OCI-LY1 (cell line): Measurements from ENCODE around the gene PBX1.

Experiments
- H2AFZ ChIP-seq: fragments of 200-600 bp; sonication (generic), shearing (Covaris generic); 2 replicates; pipeline ENCODE4 v1.6.0; 2014; ENCODE audit warnings: antibody characterized with exemption, mild to moderate bottlenecking, low read length
- H3F3A ChIP-seq: fragments of 200-600 bp; sonication (generic), shearing (Covaris generic); 2 replicates; pipeline ENCODE4 v1.6.0; 2014; ENCODE audit warnings: mild to moderate bottlenecking, antibody characterized with exemption, low read length, moderate library complexity; ENCODE audit not compliant: insufficient read depth
- H3K27ac ChIP-seq: fragments of 200-600 bp; sonication (generic); 2 replicates; pipeline ENCODE4 v1.5.1; 2014; ENCODE audit warnings: low read length, mixed run types, mild to moderate bottlenecking, low read depth; ENCODE audit not compliant: poor library complexity, severe bottlenecking
- H3K27me3 ChIP-seq: fragments of 200-600 bp; sonication (generic); 2 replicates; pipeline ENCODE4 v1.6.0; 2014; ENCODE audit warnings: antibody characterized with exemption, mild to moderate bottlenecking, low read length, moderate library complexity; ENCODE audit not compliant: insufficient read depth
- H3K36me3 ChIP-seq: fragments of 200-600 bp; sonication (generic); 2 replicates; pipeline ENCODE4 v1.6.1; 2014; ENCODE audit warnings: mild to moderate bottlenecking, antibody characterized with exemption, low read length, moderate library complexity, mixed read lengths; ENCODE audit not compliant: insufficient read depth
- H3K4me1 ChIP-seq: fragments of 200-600 bp; sonication (generic); 2 replicates; pipeline ENCODE4 v1.5.1; 2014; ENCODE audit warnings: mild to moderate bottlenecking, low read length, moderate library complexity; ENCODE audit not compliant: insufficient read depth, severe bottlenecking
- H3K4me2 ChIP-seq: fragments of 200-600 bp; sonication (generic), shearing (Covaris generic); 2 replicates; pipeline ENCODE4 v1.6.1; 2014; ENCODE audit warnings: low read length
- H3K4me3 ChIP-seq: fragments of 200-600 bp; sonication (generic); 2 replicates; pipeline ENCODE4 v1.5.1; 2014; ENCODE audit warnings: low read length, low read depth, mild to moderate bottlenecking, mixed read lengths; ENCODE audit not compliant: poor library complexity, severe bottlenecking
- H3K79me2 ChIP-seq: fragments of 200-600 bp; shearing (Covaris generic); 2 replicates; pipeline ENCODE4 v1.6.1; 2016; ENCODE audit warnings: mixed run types, low read length, mixed read lengths; ENCODE audit not compliant: insufficient read depth
- H3K9ac ChIP-seq: fragments of 200-600 bp; sonication (generic), shearing (Covaris generic); 2 replicates; pipeline ENCODE4 v1.6.1; 2014; ENCODE audit warnings: mild to moderate bottlenecking, low read length, mixed read lengths
- H3K9me2 ChIP-seq: fragments of 200-600 bp; sonication (generic), shearing (Covaris generic); 2 replicates; pipeline ENCODE4 v1.6.1; 2014; ENCODE audit warnings: low read depth, mild to moderate bottlenecking, low read length, mixed read lengths
- H3K9me3 ChIP-seq: fragments of 200-600 bp; shearing (Covaris generic); 2 replicates; pipeline ENCODE4 v1.6.1; 2014; ENCODE audit warnings: low read length, mixed read lengths
- H4K20me1 ChIP-seq: fragments of 200-600 bp; sonication (generic), shearing (Covaris generic); 2 replicates; pipeline ENCODE4 v1.6.0; 2016; ENCODE audit warnings: mild to moderate bottlenecking, low read length; ENCODE audit not compliant: insufficient read depth
- CTCF ChIP-seq: fragments of 200-600 bp; sonication (generic), shearing (Covaris generic); IDR thresholded peaks from 2 replicates; pipeline ENCODE4 v1.5.1; 2017; ENCODE audit warnings: mild to moderate bottlenecking, antibody characterized with exemption, low read length, moderate library complexity, mixed read lengths
- EZH2 ChIP-seq: fragments of 200-600 bp; sonication (generic), shearing (Covaris generic); IDR thresholded peaks from 2 replicates; pipeline ENCODE4 v1.8.0; 2017; ENCODE audit warnings: borderline replicate concordance, mixed run types, mild to moderate bottlenecking, antibody characterized with exemption, low read length, moderate library complexity, mixed read lengths

The PBX1 gene

GRCh38 chr1:164765557-164765956, 206.6 kb downstream of the PBX1 start:
- Histone ChIP-seq H3F3A (no peaks in the 10 kb centered on the region), H3K79me2 (no peaks in the 10 kb centered on the region), H2AFZ (no peak overlapping the region)

GRCh38 chr1:164765992-164766720, 207.2 kb downstream of the PBX1 start:
- no peaks in the 10 kb centered on the region for H3K4me1 ChIP-seq
- no peak overlapping the region for H3K4me3 ChIP-seq
- H3K27ac ChIP-seq, result no peak overlapping the region
- H3F3A ChIP-seq, result no peaks in the 10 kb centered on the region
- H3K27me3 ChIP-seq, result no peaks in the 10 kb centered on the region
- H4K20me1 ChIP-seq, result no peaks in the 10 kb centered on the region
- H3K36me3 ChIP-seq, result no peaks in the 10 kb centered on the region
- H3K9ac ChIP-seq, result no peak overlapping the region
- TF ChIP-seq CTCF, result no peak
- TF ChIP-seq EZH2, result no peak
- H2AFZ ChIP-seq, result no peak overlapping the region
- no peaks in the 10 kb centered on the region for H3K9me2 ChIP-seq
- no peaks in the 10 kb centered on the region for H3K79me2 ChIP-seq
- no peak overlapping the region for H3K4me2 ChIP-seq
- H3K9me3 ChIP-seq, result no peaks in the 10 kb centered on the region

More at GRCh38 chr1:164765557-164765956, 206.6 kb downstream of the PBX1 start:
- Histone ChIP-seq H4K20me1 (no peaks in the 10 kb centered on the region), H3K4me2 (no peak overlapping the region), H3K4me1 (no peaks in the 10 kb centered on the region), H3K9me3 (no peaks in the 10 kb centered on the region), H3K4me3 (no peak overlapping the region), H3K27ac (no peak overlapping the region), H3K9me2 (no peaks in the 10 kb centered on the region), H3K27me3 (no peaks in the 10 kb centered on the region), H3K36me3 (no peaks in the 10 kb centered on the region), H3K9ac (no peak overlapping the region)
- TF ChIP-seq EZH2, result no peak
- no peak for TF ChIP-seq CTCF

- Histone ChIP-seq H3K9me2 (no peaks in the 10 kb centered on the region), H3K27ac (no peak overlapping the region), H4K20me1 (no peaks in the 10 kb centered on the region), H3K4me2 (no peak overlapping the region), H3K27me3 (no peaks in the 10 kb centered on the region), H3K79me2 (no peaks in the 10 kb centered on the region), H3K4me3 (no peak overlapping the region), H2AFZ (no peak overlapping the region), H3K9me3 (no peaks in the 10 kb centered on the region), H3K9ac (no peak overlapping the region), H3K36me3 (no peaks in the 10 kb centered on the region), H3F3A (no peaks in the 10 kb centered on the region), H3K4me1 (no peaks in the 10 kb centered on the region)
- no peak for TF ChIP-seq EZH2
- TF ChIP-seq CTCF, result no peak
These were observed 208.9 kb downstream of the PBX1 start for GRCh38 chr1:164767752-164768402.
